GM12891 (cell line): ENCODE measurements around the gene RIPOR3.

ENCODE experiments used
- POLR2A ChIP-seq: IDR thresholded peaks from 2 replicates; pipeline ENCODE4 v1.6.1; 2011; ENCODE audit warnings: low read depth, low read length, control low read depth
- POLR2AphosphoS5 ChIP-seq: IDR thresholded peaks from 2 replicates; pipeline ENCODE4 v1.6.1; 2011; ENCODE audit warnings: low read depth, low read length, control low read depth
- SPI1 ChIP-seq: IDR thresholded peaks from 2 replicates; pipeline ENCODE4 v1.6.1; 2011; ENCODE audit warnings: low read depth, low read length, control low read depth
- TAF1 ChIP-seq: IDR thresholded peaks from 2 replicates; pipeline ENCODE4 v1.6.1; 2011; ENCODE audit warnings: low read depth, low read length, control low read depth

DNA sequence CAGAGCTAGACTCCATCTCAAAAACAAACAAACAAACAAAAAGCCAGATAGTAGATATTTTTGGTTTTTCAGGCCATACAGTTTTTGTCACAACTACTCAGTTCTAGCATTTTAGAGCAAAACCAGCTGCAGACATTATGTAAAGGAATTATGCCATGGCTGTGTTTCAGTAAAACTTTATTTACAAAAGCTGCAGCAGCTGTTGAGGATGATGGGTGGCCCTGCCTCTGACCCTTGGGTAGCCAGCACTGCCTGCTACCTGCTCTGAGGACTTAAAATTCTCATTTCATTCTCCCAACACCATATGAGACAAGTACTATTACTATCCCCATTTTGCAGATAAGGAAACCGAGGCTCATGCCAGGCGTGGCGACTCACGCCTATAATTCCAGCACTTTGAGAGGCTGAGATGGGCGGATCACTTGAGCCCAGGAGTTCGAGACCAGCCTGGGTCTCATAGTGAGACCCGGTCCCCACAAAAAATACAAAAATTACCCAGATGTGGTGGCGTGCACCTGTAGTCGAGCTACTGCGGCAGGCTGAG lies 56.3 kb downstream of the RIPOR3 start:
- TF ChIP-seq SPI1 = no peak
- no peak for TF ChIP-seq POLR2AphosphoS5
- TF ChIP-seq POLR2A = no peak
- TF ChIP-seq TAF1 = no peak
